Vagina (tissue), 2 donors: ENCODE measurements around the gene ZCCHC14. TPM values are rescaled to one million over a fixed set of nuclear protein-coding genes. Genes with fewer than 3 reads are reported as not detected.
"Not testable (repeated sequence)": the region's sequence is repeated elsewhere in the genome, so short reads cannot be mapped to it uniquely, and the experiment has no call there.

Experiments
- DNase-seq, 2 donors: peaks; one replicate each; pipeline ENCODE4 v3.0.0-alpha.2; 2017; ENCODE audit errors: extremely low spot score in 2 of 2
- H3K27ac ChIP-seq: fragments of 200-600 bp; sonication (generic); one replicate; pipeline ENCODE4 v1.5.1; 2019
- H3K27me3 ChIP-seq: fragments of 200-600 bp; sonication (generic); one replicate; pipeline ENCODE4 v1.5.1; 2019
- H3K36me3 ChIP-seq, 2 donors: fragments of 200-600 bp; sonication (generic); one replicate each; pipeline ENCODE4 v1.5.1; 2017 to 2019
- H3K4me1 ChIP-seq: fragments of 200-600 bp; sonication (generic); one replicate; pipeline ENCODE4 v1.5.1; 2019
- H3K4me3 ChIP-seq, 2 donors: fragments of 200-600 bp; sonication (generic); 1 replicate in 1 of 2; 2 replicates in 1 of 2; pipeline ENCODE4 v1.5.1; 2016 to 2019
- H3K9me3 ChIP-seq: fragments of 200-600 bp; sonication (generic); one replicate; pipeline ENCODE4 v1.5.1; 2019
- CTCF ChIP-seq, 3 experiments: fragments of 450-650 bp in 2 of 3; fragments of 200-600 bp in 1 of 3; sonication (generic) in 1 of 3; IDR thresholded peaks; one replicate each; pipeline ENCODE4 v1.5.1; 2017 to 2019; ENCODE audit warnings: antibody characterized with exemption in 3 of 3, mild to moderate bottlenecking in 2 of 3, moderate library complexity in 2 of 3
- POLR2A ChIP-seq, 2 donors: fragments of 450-650 bp; IDR thresholded peaks; one replicate each; pipeline ENCODE4 v1.6.1; 2017; ENCODE audit warnings: antibody characterized with exemption in 2 of 2, mild to moderate bottlenecking in 2 of 2, moderate library complexity in 2 of 2
- POLR2AphosphoS5 ChIP-seq, 2 donors: sonication (generic); formaldehyde crosslinking; IDR thresholded peaks; one replicate each; pipeline ENCODE4 v1.9.0; 2017; ENCODE audit warnings: antibody characterized with exemption in 2 of 2, mild to moderate bottlenecking in 2 of 2, low read depth in 1 of 2; ENCODE audit not compliant: insufficient read depth in 1 of 2
- intact Hi-C: fragments of 100-400 bp; cut with DNase I; formaldehyde crosslinking; loops from one replicate; pipeline ENCODE4 v1.15.1; 2023
- total RNA-seq: library from RNA; depleted of rRNA; stranded (reverse); fragments of >200 nt; gene quantifications from one replicate; pipeline ENCODE4 v1.2.3, GENCODE V29; 2016

ZCCHC14 gene
- total RNA-seq, 1 donor from 2014 or later: 74.2 TPM

GRCh38 chr16:87391324-87391949 is 101.4 kb downstream of the ZCCHC14 start:
- Histone ChIP-seq H3K27ac (peak overlapping the region; percentile 100), H3K4me3 (peak overlapping the region; percentile 63 to 98), H3K4me1 (peaks cover 59% of the 10 kb centered on the region), H3K27me3 (no peaks in the 10 kb centered on the region), H3K36me3 (no peaks in the 10 kb centered on the region), H3K9me3 (no peaks in the 10 kb centered on the region)
- DNase-seq: no peak
- intact Hi-C loops: no loop called here
- no peak for TF ChIP-seq POLR2AphosphoS5 (IDR thresholded peaks at IDR 0.05; ENCODE audit: insufficient read depth in 1 of 2, low read depth in 1 of 2)
- peak in 1 of 3 experiments; percentile 5 for TF ChIP-seq CTCF (IDR thresholded peaks at IDR 0.05)
- TF ChIP-seq POLR2A (IDR thresholded peaks at IDR 0.05): no peak

GRCh38 chr16:87390641-87391323 is 102.0 kb downstream of the ZCCHC14 start:
- Histone ChIP-seq H3K4me1 (peaks cover 58% of the 10 kb centered on the region), H3K27ac (peak overlapping the region; percentile 100), H3K9me3 (no peaks in the 10 kb centered on the region), H3K36me3 (no peaks in the 10 kb centered on the region), H3K4me3 (peak overlapping the region in 1 of 2 donors; percentile 98), H3K27me3 (no peaks in the 10 kb centered on the region)
- TF ChIP-seq CTCF (IDR thresholded peaks at IDR 0.05) (no peak), POLR2A (IDR thresholded peaks at IDR 0.05) (no peak), POLR2AphosphoS5 (IDR thresholded peaks at IDR 0.05; ENCODE audit: insufficient read depth in 1 of 2, low read depth in 1 of 2) (no peak)
- intact Hi-C loops: no loop called here
- no peak for DNase-seq

GRCh38 chr16:87389914-87390313 is 102.9 kb downstream of the ZCCHC14 start:
- intact Hi-C loops, DNase-seq, H3K27me3 ChIP-seq, H3K4me3 ChIP-seq, H3K36me3 ChIP-seq, H3K9me3 ChIP-seq: not testable (repeated sequence)
- Histone ChIP-seq H3K4me1 (peaks cover 54% of the 10 kb centered on the region), H3K27ac (peak overlapping the region; percentile 100)

GRCh38 chr16:87389245-87389644 is 103.6 kb downstream of the ZCCHC14 start:
- Histone ChIP-seq H3K4me3 (no peak overlapping the region), H3K9me3 (no peaks in the 10 kb centered on the region), H3K4me1 (peaks cover 54% of the 10 kb centered on the region), H3K36me3 (no peaks in the 10 kb centered on the region), H3K27ac (peak overlapping the region; percentile 98), H3K27me3 (no peaks in the 10 kb centered on the region)
- TF ChIP-seq POLR2A (IDR thresholded peaks at IDR 0.05) (no peak), POLR2AphosphoS5 (IDR thresholded peaks at IDR 0.05; ENCODE audit: insufficient read depth in 1 of 2, low read depth in 1 of 2) (no peak), CTCF (IDR thresholded peaks at IDR 0.05) (no peak)
- intact Hi-C loops: no loop called here
- no peak for DNase-seq

GRCh38 chr16:87388818-87389134 is 104.0 kb downstream of the ZCCHC14 start:
- no peak for DNase-seq
- no peak for TF ChIP-seq CTCF (IDR thresholded peaks at IDR 0.05)
- no peak for TF ChIP-seq POLR2A (IDR thresholded peaks at IDR 0.05)
- TF ChIP-seq POLR2AphosphoS5 (IDR thresholded peaks at IDR 0.05; ENCODE audit: insufficient read depth in 1 of 2, low read depth in 1 of 2): no peak
- no peaks in the 10 kb centered on the region for H3K36me3 ChIP-seq
- no peaks in the 10 kb centered on the region for H3K9me3 ChIP-seq
- intact Hi-C loops: no loop called here
- H3K4me1 ChIP-seq: peaks cover 49% of the 10 kb centered on the region
- H3K27me3 ChIP-seq: no peaks in the 10 kb centered on the region
- peak overlapping the region; percentile 98 for H3K27ac ChIP-seq
- peak overlapping the region; percentile 21 to 41 for H3K4me3 ChIP-seq
